Measurements from ENCODE around the gene PCDH1. TPM values are rescaled to one million over a fixed set of nuclear protein-coding genes. Genes with fewer than 3 reads are reported as not detected.

PCDH1 gene
- total RNA-seq, 1 donor from 2014 or later = 66.6 TPM

- Histone ChIP-seq H3K27ac (peak overlapping the region; percentile 3), H3K9me3 (no peaks in the 10 kb centered on the region), H3K27me3 (no peaks in the 10 kb centered on the region), H3K36me3 (no peaks in the 10 kb centered on the region), H3K4me1 (peaks cover 16% of the 10 kb centered on the region), H3K4me3 (no peak overlapping the region)
- intact Hi-C loops (cut with DNase I) = no loop called here
- no peak for TF ChIP-seq CTCF (IDR thresholded peaks at IDR 0.05)
- peak; percentile 13 for ATAC-seq
- peak; percentile 61 for DNase-seq
Measured at GRCh38 chr5:141855265-141856036, 22.8 kb downstream of the PCDH1 start.

- Histone ChIP-seq H3K9me3 (no peaks in the 10 kb centered on the region), H3K27me3 (no peaks in the 10 kb centered on the region), H3K27ac (no peak overlapping the region), H3K4me3 (no peak overlapping the region), H3K36me3 (no peaks in the 10 kb centered on the region), H3K4me1 (peaks cover 18% of the 10 kb centered on the region)
- intact Hi-C loops (cut with DNase I) = no loop called here
- no peak for TF ChIP-seq CTCF (IDR thresholded peaks at IDR 0.05)
- no peak for DNase-seq
- ATAC-seq = no peak
Measured at GRCh38 chr5:141853895-141854626, 24.1 kb downstream of the PCDH1 start.

- ATAC-seq (no peak), DNase-seq (no peak)
- intact Hi-C loops (cut with DNase I) = no loop called here
- Histone ChIP-seq H3K27ac (no peak overlapping the region), H3K36me3 (no peaks in the 10 kb centered on the region), H3K27me3 (no peaks in the 10 kb centered on the region), H3K9me3 (no peaks in the 10 kb centered on the region), H3K4me1 (peaks cover 26% of the 10 kb centered on the region), H3K4me3 (no peak overlapping the region)
- no peak for TF ChIP-seq CTCF (IDR thresholded peaks at IDR 0.05)
Measured at GRCh38 chr5:141852448-141852847, 25.8 kb downstream of the PCDH1 start.

- DNase-seq (no peak), ATAC-seq (no peak)
- H3K4me1 ChIP-seq = peaks cover 26% of the 10 kb centered on the region
- no peaks in the 10 kb centered on the region for H3K36me3 ChIP-seq
- intact Hi-C loops (cut with DNase I) = no loop called here
- no peak overlapping the region for H3K4me3 ChIP-seq
- H3K9me3 ChIP-seq = no peaks in the 10 kb centered on the region
- no peaks in the 10 kb centered on the region for H3K27me3 ChIP-seq
- peak overlapping the region; percentile 98 for H3K27ac ChIP-seq
- no peak for TF ChIP-seq CTCF (IDR thresholded peaks at IDR 0.05)
Measured at GRCh38 chr5:141851195-141851874, 26.9 kb downstream of the PCDH1 start.

GRCh38 chr5:141850786-141851185, 27.4 kb downstream of the PCDH1 start:
- peaks cover 29% of the 10 kb centered on the region for H3K4me1 ChIP-seq
- H3K9me3 ChIP-seq = no peaks in the 10 kb centered on the region
- DNase-seq = no peak
- peak overlapping the region; percentile 93 for H3K4me3 ChIP-seq
- no peaks in the 10 kb centered on the region for H3K36me3 ChIP-seq
- intact Hi-C loops (cut with DNase I) = no loop called here
- peak overlapping the region; percentile 98 for H3K27ac ChIP-seq
- no peak for TF ChIP-seq CTCF (IDR thresholded peaks at IDR 0.05)
- no peaks in the 10 kb centered on the region for H3K27me3 ChIP-seq
- ATAC-seq = no peak

Measured in upper lobe of right lung (tissue), 1 donor.